ENCODE results near the gene NFIA.

DNA sequence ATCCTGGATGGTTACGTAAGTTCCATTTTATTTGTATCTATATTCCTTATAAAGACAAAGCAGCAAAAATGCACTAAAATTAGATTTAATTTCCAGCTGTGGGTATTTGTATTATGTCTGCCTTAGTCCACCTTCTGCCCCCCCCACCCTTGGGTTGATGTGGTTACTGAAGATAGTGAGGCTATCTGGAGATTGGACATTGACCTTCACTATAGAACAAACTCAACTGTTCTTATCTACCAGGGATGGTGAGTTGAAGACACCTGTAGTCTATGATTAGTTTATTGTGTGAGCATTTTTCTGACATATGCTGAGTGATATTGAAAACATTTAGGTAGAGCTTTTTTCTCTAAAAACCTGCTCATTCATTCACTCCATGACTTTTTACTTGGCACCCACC is 122.2 kb downstream of the NFIA start:
- TF ChIP-seq, protein P1, sequence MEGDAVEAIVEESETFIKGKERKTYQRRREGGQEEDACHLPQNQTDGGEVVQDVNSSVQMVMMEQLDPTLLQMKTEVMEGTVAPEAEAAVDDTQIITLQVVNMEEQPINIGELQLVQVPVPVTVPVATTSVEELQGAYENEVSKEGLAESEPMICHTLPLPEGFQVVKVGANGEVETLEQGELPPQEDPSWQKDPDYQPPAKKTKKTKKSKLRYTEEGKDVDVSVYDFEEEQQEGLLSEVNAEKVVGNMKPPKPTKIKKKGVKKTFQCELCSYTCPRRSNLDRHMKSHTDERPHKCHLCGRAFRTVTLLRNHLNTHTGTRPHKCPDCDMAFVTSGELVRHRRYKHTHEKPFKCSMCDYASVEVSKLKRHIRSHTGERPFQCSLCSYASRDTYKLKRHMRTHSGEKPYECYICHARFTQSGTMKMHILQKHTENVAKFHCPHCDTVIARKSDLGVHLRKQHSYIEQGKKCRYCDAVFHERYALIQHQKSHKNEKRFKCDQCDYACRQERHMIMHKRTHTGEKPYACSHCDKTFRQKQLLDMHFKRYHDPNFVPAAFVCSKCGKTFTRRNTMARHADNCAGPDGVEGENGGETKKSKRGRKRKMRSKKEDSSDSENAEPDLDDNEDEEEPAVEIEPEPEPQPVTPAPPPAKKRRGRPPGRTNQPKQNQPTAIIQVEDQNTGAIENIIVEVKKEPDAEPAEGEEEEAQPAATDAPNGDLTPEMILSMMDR (conservative IDR thresholded peaks at IDR 0.05 in 1 of 2, IDR thresholded peaks at IDR 0.05 in 1 of 2; ENCODE audit: extremely low read depth in 1 of 2, insufficient read depth in 1 of 2, low read depth in 1 of 2, low read length in 2 of 2) = no peak
- TF ChIP-seq EZH2 (IDR thresholded peaks at IDR 0.05; ENCODE audit: borderline replicate concordance, low read length) = no peak
